Activated CD8-positive, alpha-beta memory T cell treated with anti-CD3 and anti-CD28 coated beads, Interleukin-2, amount 50 U/mL, for 24 hours (primary cell): ENCODE measurements around the gene NFE2L2.
"Not testable (repeated sequence)": the region's sequence is repeated elsewhere in the genome, so short reads cannot be mapped to it uniquely, and the experiment has no call there.

ENCODE experiments used
- DNase-seq: peaks from one replicate; pipeline ENCODE4 v3.0.0-alpha.2; 2020; ENCODE audit errors: extremely low read depth

NFE2L2 gene

DNA sequence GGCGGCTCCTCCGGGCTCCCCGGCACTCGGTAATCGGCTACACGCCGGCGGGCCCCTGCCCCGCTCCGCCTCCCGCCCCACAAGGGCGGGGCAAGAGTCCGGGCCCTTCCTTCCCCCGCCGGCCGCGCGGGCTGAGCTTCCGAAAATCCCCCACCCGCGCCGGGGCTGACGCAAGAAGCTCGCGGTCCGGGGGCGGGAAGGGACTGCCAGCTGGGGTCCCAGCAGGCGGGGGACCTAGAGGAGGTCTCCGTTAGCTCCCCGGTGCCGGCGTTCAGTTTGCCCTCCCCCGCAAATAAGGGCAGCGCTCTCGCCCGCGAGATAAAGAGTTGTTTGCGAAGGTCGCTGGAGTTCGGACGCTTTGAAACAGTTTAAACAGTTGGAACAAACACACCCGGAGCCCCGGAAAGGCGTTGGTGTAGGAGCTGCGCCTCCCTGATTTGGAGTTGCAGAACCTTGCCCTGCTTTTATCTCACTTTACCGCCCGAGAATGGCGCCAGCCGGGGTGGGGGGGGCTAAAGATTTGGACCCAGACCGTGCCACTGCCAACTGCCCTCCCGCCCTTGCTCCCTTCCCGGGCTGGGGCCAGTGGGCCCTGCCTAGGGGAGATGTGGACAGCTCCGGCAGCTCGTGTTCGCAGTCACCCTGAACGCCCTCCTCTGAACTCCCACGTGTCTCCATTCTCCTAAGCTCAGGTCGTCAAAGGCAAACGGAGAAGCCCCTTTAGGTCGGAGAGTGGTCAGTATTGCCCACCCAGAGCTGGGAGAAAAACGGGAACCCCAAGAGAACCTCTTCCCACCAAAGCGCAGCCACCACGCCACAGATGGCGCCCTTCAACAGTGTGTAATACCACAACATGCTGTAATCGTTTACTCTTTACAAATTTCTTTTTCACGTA, at the start of gene NFE2L2:
Gene NFE2L2, minus strand, starts transcription at position 35 of the 895 bp plus-strand sequence. CDS start 151 bp downstream, outside the sequence.
- DNase-seq, result peak; percentile 86

DNA sequence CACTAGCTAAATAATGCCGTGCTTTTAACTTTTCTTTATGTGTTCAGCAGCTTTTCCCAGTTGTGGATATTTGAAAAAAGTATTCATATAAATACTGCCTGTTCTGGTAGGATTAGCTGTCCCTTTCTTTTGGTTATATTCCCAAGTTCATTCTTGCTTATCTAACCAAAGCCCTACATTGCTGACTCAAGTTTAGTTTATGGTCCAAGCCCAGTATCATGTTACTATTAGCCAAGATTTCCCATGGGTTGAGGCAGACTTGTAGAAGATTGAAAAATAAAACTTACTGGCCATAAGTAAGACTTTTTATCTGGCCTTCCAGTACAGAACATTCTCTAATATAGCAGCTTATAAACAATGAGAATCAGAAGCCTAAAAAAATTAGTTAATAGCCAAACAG, 49.7 kb upstream of the NFE2L2 start:
- no peak for DNase-seq

DNA sequence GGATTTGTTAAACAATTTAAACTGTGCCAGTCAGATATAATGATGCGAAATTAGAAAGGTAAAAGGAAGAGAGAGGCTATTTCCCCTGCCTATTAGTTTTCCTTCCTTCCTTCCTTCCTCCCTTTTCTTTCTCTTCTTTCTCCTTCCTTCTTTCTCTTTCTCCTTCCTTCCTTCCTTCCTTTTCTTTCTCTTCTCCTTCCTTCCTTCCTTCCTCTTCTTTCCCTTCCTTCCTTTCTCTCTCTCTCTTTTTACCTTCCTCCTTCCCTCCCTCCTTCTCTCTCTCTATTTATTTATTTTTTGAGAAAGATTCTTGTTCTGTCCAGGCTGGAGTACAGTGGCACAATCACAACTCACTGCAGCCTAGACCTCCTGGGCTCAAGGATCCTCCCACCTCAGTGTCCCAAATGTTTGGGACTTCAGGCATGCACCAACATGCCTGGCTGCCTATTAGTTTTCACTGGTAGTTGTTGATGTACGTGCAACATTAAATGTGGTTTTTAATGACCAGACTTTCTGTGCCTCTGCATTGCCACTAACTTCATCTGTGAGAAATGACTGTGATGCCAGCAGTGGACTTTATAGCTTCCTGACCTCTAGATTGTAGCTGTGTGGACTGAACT, 48.7 kb upstream of the NFE2L2 start:
- no peak for DNase-seq

DNA sequence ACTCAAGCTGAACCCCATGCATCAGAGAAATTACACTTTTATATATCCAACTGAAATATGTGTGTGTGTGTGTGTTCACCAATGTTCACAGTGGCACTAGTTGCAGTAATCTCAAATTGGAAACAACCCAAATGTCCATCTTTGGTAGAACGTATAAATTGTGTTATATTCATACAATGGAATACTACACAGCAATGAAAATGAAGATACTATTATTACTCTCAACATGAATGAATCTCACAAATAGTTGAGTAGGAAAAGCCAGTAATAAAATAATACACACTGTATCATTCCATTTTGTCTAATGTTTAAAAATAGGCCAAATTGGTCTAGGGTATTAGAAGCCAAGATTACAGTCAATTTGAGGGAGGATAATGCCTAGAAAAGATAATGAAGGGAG, 48.0 kb upstream of the NFE2L2 start:
- no peak for DNase-seq

DNA sequence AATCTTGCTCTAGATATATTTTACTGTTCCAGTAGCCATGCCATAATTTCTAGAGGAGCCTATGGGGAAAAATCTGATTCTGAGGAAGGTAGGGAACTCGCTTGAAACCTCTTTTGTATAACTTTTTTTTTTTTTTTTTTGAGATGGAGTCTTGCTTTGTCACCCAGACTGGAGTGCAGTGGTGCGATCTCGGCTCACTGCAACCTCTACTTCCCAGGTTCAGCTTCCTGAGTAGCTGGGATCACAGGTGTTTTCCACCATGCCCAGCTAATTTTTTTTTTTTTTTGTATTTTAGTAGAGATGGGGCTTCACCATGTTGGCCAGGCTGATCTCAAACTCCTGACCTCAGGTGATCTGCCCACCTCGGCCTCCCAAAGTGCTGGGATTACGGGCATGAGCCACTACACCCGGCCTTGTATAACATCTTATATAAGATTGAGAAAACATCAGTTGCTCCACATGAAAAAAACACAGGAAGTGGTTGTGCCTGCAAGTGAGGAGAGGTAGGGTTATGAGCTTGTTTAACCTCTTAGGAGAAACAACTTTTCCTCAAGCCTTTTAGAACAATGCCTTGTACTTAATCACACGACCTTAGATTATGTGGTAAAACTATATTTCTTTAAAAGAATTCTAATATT, 45.3 kb upstream of the NFE2L2 start:
- not testable (repeated sequence) for DNase-seq

DNA sequence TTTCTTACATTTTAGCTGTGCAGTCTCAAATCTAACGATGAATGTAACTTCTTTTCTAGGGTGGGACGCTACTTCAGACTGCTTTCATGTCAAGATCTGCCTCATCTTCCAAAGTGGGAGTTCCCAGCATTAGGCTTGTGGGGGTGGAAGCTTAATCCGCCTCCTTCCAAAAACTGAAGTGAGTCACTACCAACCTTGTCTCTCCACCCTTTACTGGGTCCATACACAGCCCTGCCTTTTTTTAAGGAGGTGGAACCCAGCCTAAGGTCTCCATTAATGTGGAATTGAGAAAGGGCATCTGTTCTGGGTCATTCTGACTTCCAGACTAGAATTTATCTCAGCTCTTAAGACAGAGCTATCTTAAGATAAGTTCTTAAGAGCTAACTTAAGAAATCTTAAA, 42.0 kb upstream of the NFE2L2 start:
- DNase-seq, result no peak

DNA sequence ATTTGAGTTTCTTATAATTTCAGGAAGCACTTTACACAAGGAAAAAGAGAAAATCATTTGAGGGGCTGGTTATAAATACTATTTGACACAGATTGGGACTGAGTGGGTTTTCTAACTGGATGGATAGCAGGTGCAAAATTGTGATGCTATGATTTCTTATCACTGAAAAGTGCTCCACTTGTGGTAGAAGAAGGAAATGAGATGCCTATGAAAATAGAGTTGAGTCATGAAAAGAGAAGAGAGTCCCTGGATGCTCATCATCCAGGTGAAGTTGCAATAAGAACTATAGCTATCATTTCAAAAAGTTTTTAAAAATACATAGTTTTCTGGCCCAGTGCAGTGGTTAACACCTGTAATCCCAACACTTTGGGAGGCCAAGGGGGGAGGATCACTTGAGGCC, 39.4 kb upstream of the NFE2L2 start:
- DNase-seq, result no peak

DNA sequence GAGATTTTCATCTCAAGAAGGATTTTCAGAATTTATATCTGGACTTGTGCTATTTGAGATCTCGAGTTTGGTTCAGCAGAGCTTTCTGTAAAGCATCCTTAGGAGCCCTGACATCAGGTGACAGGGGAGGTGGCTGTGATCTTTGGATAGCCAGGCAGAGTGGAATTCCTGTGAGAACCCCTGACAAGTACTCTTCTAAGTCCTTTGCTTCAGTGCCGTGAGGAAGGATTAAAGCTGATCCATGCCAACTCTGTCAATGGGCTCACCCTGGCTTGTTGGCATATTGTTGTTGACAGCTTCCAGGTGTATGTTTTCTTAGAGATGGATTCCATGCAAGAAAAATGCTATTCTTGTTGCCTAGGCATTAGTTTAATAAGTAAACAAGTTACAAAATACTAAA, 38.0 kb upstream of the NFE2L2 start:
- DNase-seq, result no peak

DNA sequence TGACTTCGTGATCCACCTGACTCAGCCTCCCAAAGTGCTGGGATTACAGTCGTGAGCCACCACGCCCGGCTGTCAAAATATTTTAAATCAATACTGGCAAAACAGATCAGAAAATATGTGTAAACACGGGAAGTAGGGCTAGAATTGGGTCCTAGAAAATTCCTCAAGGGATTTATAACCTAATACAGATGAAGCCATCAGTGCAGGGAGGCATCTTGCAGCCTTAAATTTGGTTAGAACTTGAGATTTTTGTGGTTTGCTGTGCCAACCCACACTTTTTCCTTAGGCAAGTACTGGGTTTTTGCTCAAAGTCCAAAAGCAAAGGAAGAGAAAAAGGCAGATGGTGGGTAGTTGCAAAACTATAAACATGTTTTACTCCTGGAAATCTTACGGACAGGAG, 33.7 kb upstream of the NFE2L2 start:
- DNase-seq, result no peak

DNA sequence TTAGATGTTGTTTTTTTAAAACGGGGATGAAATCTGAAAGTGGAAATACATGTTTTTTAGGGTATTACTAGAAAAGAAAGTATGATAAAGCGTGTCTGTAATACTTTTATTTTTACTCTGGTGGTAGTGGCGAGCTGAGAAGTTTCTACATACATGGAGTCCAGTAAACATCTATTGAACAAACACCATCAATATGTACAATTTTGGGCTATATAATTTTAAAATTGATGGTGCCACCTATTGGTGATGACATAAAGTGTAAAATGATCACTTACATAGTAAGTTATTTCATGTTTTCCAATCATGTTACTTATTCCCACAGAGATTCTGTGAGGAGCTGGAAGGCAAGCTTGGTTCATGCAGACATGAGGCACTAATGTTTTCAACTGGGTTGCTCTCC, 31.5 kb upstream of the NFE2L2 start:
- DNase-seq, result no peak

DNA sequence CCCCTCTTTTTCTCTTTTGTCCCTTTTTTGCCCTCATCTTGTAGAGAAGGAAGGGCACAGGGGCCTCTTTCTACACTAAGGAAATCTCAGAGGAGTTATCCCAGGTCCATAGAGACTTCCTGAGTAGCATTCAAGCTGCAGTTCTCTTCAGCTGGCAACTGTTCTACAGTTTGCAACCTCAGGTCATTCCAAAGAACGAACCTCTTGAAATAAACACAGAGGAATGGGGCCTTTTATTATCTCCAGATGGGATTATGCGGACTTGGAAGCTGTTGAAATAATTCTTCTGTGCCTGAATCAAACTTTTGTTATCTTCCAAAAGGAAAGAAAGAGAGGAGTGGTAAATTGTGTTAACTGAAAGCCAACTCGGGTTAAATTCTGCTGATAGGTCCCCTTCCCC, 31.0 kb upstream of the NFE2L2 start:
- no peak for DNase-seq

DNA sequence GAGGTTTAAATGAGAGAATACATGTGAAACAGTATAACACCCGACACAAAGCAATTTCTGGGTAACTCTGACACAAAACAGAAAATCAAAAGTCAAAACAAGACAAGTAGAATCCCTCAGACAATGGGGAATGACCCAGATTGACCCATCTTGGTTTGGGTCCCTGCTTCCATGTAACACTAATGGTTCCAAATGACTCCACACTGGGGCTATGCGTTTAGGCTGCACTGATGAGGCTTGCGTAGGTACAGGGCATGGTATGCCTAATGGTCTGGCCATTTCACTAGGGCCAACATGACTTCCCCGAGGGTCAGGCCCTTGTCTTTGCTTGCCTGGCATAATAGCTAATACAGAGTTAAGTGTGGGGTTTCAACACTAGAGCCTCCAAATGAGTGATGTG, 27.2 kb upstream of the NFE2L2 start:
- DNase-seq, result no peak

DNA sequence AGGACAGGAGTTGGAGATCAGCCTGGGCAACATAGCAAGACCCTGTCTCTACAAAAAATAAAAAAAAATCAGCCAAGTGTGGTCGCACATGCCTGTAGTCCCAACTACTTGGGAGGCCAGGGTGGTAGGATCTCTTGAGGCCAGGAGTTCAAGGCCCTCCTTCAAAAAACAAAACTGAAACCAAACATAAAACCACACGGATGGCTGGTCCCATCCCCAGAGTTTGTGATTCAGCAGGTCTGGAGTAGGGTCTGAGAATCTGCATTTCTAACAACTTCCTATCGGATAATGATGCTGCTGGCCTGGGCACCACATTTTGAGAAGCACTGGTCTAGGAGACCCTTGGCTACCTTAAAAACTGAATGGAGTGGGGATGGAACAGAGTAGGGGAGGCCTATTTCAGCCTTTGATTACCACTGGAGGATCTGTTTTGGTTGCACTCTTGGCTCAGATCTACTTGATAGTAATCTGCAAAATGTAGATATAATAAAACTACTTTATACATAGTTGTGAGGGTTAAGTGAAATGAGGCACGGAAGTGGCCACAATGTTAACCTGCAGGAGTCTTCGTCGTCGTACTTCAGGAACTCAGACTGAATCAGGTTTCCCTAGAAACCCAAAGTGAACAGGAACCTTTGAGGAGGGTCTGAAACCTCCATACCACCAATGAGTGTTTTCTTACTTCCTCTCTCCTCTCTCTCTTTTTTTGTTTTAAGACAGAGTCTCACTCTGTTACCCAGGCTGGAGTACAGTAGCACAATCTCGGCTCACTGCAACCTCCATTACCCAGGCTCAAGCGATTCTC, 25.5 kb upstream of the NFE2L2 start:
- no peak for DNase-seq

DNA sequence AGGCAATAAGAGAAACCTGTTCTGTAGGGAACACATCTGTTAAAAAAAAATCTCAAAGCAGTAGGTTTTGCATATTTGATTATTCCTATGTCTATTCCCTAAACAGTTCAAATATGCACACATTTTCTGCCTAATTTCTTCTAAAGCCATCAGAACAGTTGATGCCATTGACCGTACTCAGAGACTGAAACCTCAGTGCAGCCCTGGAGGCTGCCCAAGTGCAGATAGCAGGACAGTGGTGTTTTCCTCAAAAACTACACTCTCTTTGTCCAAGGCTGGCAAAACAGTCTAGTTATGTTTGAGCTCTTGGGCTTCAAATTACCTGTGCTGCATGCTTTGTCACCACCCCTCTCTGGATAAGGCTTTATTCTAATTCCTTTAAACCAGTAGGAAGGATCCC, 23.3 kb upstream of the NFE2L2 start:
- no peak for DNase-seq

DNA sequence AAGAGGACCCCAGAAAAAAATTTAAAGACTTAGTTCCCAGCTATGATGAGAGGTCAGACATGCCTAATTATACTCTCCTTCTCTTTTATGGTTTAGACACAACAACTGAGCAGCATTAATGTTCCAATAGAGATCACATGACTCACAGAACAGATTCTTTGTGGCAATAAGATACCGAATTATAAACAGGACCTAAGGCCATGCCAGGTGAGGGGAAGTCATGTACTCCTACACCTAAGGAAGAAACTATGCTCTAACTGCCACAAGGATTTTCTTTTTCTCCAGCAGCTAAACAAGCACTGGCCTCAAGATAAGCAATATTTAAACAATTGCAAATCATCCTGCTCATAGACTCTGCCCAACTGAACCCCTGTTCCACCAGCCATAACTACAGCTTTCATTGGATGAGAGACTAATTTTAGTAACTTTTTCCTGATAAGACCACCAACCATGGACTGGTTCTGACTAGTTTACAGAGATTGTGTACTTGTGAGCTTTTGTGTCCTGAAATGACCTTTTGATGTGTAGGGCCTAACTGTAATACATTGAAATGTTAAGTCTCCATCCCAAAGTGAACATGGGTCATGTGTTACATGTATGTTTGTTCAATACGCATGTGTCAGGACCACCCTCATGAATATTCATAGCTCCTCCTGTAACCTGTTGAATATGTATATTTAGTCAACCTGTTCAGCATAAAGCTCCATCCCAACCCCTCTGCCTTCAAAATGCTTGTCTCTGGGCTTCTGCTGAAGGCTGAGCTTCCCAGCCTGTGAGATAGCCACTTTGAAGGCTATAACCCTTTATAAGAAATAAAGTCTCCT, 21.6 kb upstream of the NFE2L2 start:
- no peak for DNase-seq

DNA sequence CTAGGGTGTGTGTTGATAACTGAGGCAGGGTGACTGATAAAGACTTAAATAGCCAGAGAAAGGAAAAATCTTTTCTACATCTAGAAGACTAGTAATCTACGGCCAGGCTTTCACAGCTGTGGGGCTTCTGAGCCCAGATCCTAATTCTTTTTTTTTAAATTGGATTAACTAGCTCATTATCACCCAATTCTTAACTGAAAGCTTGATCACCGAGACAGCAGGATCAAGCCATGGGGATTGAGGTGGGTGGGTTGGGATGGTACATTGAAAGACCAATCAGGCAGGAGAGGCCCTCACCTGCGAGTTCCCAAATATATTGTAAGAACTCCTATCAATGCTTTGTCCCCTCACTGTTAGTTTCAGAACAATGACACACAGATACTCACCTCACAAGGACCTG, 20.0 kb upstream of the NFE2L2 start:
- no peak for DNase-seq

DNA sequence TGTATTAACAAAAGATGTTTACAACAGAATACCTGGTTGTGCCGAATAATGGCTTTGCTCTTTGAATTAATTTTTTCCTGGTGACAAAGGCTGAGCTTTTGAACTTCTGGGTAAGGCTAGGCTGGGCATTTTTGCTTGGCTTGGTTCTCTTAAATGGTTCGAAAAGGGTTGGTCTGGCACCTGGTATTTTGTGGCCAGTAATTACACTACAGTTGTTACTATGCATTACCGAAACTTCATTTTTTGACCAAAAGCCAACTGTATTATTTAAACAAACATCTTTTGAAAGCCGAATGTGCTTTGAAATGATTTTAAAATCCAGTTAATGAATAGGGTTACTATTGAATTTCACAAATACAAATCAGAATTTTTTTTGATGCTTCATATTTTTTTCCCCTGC, 19.4 kb upstream of the NFE2L2 start:
- DNase-seq, result no peak

DNA sequence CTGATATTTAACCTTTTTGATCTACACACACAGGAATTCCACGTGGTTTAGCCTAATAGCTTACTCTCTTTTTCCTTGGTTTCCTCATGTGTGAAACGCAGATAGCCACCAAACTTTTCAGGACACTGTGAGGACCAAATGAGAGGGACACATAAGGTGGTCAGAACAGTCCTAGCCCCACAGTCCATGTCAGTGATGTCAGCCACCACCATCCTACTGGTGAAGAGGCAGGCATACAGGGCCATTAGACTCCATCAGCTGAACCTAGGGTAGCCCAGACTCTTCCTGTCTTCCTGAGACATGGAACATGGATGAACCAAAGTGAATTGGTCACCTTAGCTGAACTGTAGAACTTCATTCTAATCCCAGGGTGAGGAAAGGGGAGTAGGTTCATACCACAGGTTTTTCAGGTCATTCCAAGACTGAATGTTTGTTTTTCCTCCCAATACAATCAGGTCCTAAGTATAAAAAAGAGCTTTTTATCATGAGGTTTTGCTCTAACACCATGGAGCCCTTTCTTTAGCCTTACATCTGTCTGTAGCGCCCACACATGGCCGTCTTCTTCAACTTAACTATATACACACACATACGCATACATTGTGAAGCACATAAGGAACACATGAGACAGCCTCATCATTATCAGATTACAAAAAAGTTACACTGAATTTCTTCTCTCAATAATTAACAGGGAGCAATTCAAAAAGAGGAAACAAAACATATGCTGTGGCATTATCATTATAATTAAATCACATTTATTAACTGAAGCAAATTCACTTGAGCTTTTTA, 18.5 kb upstream of the NFE2L2 start:
- DNase-seq, result no peak

DNA sequence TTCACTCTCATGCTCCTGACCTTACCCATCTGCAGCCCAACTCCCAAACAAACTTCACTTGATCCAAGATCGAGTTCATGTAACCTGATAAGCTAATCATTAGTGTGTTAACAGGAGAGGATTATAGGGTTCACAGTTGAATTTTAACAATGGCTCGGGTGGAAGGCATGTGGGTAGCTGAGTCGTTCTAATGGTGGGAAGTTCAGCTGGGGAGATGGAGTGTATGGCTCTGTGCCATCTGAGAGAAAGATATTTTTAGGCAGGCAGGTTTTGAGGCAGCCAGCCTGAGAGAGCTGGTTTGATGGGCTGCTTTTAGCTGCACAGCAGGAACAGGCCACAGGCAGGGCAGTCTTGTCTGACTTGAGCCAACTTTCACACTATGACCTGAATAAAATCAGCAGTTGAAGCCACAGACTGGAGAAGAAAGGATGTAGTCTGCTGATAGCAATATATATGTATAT, 17.7 kb upstream of the NFE2L2 start:
- DNase-seq, result no peak
